Measurements from ENCODE around the gene NBPF1.
"Not testable (repeated sequence)": the region's sequence is repeated elsewhere in the genome, so short reads cannot be mapped to it uniquely, and the experiment has no call there.

NBPF1 gene

GRCh38 chr1:16613185-16614147 lies at the start of gene NBPF1:
TSS of gene NBPF1 (minus strand) at chr1:16613564.
- peak; percentile 78 for DNase-seq (ENCODE audit: low read depth, low spot score)

GRCh38 chr1:16658234-16658633 lies 44.9 kb upstream of the NBPF1 start:
- DNase-seq (ENCODE audit: low read depth, low spot score) = not testable (repeated sequence)

- not testable (repeated sequence) for DNase-seq (ENCODE audit: low read depth, low spot score)
These were observed 43.8 kb upstream of the NBPF1 start for GRCh38 chr1:16656981-16657683.

GRCh38 chr1:16656574-16656973 lies 43.2 kb upstream of the NBPF1 start:
- not testable (repeated sequence) for DNase-seq (ENCODE audit: low read depth, low spot score)

- DNase-seq (ENCODE audit: low read depth, low spot score) = not testable (repeated sequence)
These were observed 38.2 kb upstream of the NBPF1 start for GRCh38 chr1:16651560-16651959.

GRCh38 chr1:16649960-16650359 lies 36.6 kb upstream of the NBPF1 start:
- DNase-seq (ENCODE audit: low read depth, low spot score) = not testable (repeated sequence)

GRCh38 chr1:16649390-16649789 lies 36.0 kb upstream of the NBPF1 start:
- DNase-seq (ENCODE audit: low read depth, low spot score) = not testable (repeated sequence)

- DNase-seq (ENCODE audit: low read depth, low spot score) = not testable (repeated sequence)
These were observed 35.4 kb upstream of the NBPF1 start for GRCh38 chr1:16648756-16649155.

GRCh38 chr1:16648250-16648649 lies 34.9 kb upstream of the NBPF1 start:
- DNase-seq (ENCODE audit: low read depth, low spot score) = not testable (repeated sequence)

GRCh38 chr1:16647179-16648176 lies 34.1 kb upstream of the NBPF1 start:
- not testable (repeated sequence) for DNase-seq (ENCODE audit: low read depth, low spot score)

- DNase-seq (ENCODE audit: low read depth, low spot score) = not testable (repeated sequence)
These were observed 33.4 kb upstream of the NBPF1 start for GRCh38 chr1:16646716-16647115.

- not testable (repeated sequence) for DNase-seq (ENCODE audit: low read depth, low spot score)
These were observed 32.8 kb upstream of the NBPF1 start for GRCh38 chr1:16646061-16646664.

GRCh38 chr1:16645271-16646060 lies 32.1 kb upstream of the NBPF1 start:
- not testable (repeated sequence) for DNase-seq (ENCODE audit: low read depth, low spot score)

- DNase-seq (ENCODE audit: low read depth, low spot score) = peak; percentile 99
These were observed 31.3 kb upstream of the NBPF1 start for GRCh38 chr1:16644482-16645270.

- no peak for DNase-seq (ENCODE audit: low read depth, low spot score)
These were observed 30.8 kb upstream of the NBPF1 start for GRCh38 chr1:16644193-16644481.

- DNase-seq (ENCODE audit: low read depth, low spot score) = not testable (repeated sequence)
These were observed 30.3 kb upstream of the NBPF1 start for GRCh38 chr1:16643476-16644192.

- DNase-seq (ENCODE audit: low read depth, low spot score) = not testable (repeated sequence)
These were observed 29.6 kb upstream of the NBPF1 start for GRCh38 chr1:16643001-16643411.

Measured in activated CD4-positive, CD25-positive, alpha-beta regulatory T cell treated with anti-CD3 and anti-CD28 coated beads, Interleukin-2, amount 50 U/mL, for 16 hours (primary cell).